H1 (cell line): ENCODE data around the gene OR10H1. TPM values are rescaled to one million over a fixed set of nuclear protein-coding genes. Genes with fewer than 3 reads are reported as not detected.

Experiments
- CTCF ChIA-PET: fragments of 300-600 bp; sonication (Branson Sonifier 250); formaldehyde crosslinking; loops from one replicate; lab custom pipeline; 2021; ENCODE audit not compliant: partially characterized antibody; lab: Charles Lee
- POLR2A ChIA-PET: fragments of 300-600 bp; sonication (Branson Sonifier 250); formaldehyde crosslinking; loops from one replicate; lab custom pipeline; 2021; ENCODE audit warnings: inconsistent platforms; ENCODE audit not compliant: partially characterized antibody; lab: Charles Lee
- DNase-seq, 2 experiments: peaks; one replicate each; pipeline versions ENCODE4 v3.0.0 to v3.0.0-alpha.2; 2010 to 2022; ENCODE audit warnings: low spot score in 2 of 2, low read depth in 1 of 2, mixed read lengths in 1 of 2
- FAIRE-seq: peaks from 2 replicates; lab custom pipeline; 2011; peaks lifted over from hg19 to GRCh38; lab: Jason Lieb, UNC
- H2AFZ ChIP-seq: 2 replicates; pipeline ENCODE4 v1.8.1; 2012; ENCODE audit warnings: low read length, inconsistent platforms
- H2AK5ac ChIP-seq: 2 replicates; pipeline ENCODE4 v1.6.1; 2013; ENCODE audit warnings: low read depth, low read length
- H2BK120ac ChIP-seq: replicated peaks from 2 replicates; pipeline ENCODE3; 2013; ENCODE audit warnings: low read depth, low read length, inconsistent platforms
- H2BK12ac ChIP-seq: 2 replicates; pipeline ENCODE4 v1.6.1; 2013; ENCODE audit warnings: low read depth, low read length
- H2BK15ac ChIP-seq: 2 replicates; pipeline ENCODE4 v1.6.1; 2013; ENCODE audit warnings: low read length
- H2BK20ac ChIP-seq: 2 replicates; pipeline ENCODE4 v1.6.1; 2013; ENCODE audit warnings: low read length
- H2BK5ac ChIP-seq: 2 replicates; pipeline ENCODE4 v1.6.1; 2013; ENCODE audit warnings: low read depth, low read length
- H3K14ac ChIP-seq: 2 replicates; pipeline ENCODE4 v1.6.1; 2013; ENCODE audit warnings: inconsistent platforms; ENCODE audit not compliant: insufficient read length
- H3K18ac ChIP-seq: 2 replicates; pipeline ENCODE4 v1.6.1; 2013; ENCODE audit warnings: low read length; ENCODE audit errors: extremely low read depth
- H3K23ac ChIP-seq: 2 replicates; pipeline ENCODE4 v1.6.1; 2013; ENCODE audit warnings: inconsistent platforms; ENCODE audit not compliant: insufficient read length
- H3K23me2 ChIP-seq: 2 replicates; pipeline ENCODE4 v1.6.1; 2013; ENCODE audit warnings: low read depth, low read length
- H3K27ac ChIP-seq: 2 replicates; pipeline ENCODE4 v1.6.1; 2011; ENCODE audit warnings: low read depth, low read length, inconsistent platforms
- H3K27me3 ChIP-seq, 4 experiments: replicated peaks in 1 of 4; 1 replicate in 1 of 4; 2 replicates in 3 of 4; pipeline versions ENCODE4 v1.6.1 to v1.8.1; 2011 to 2013; ENCODE audit warnings: low read length in 3 of 4, mild to moderate bottlenecking in 3 of 4, inconsistent platforms in 2 of 4, mixed read lengths in 2 of 4, moderate library complexity in 1 of 4; ENCODE audit not compliant: control insufficient read depth in 3 of 4, insufficient read depth in 3 of 4; ENCODE audit errors: extremely low read depth in 1 of 4
- H3K36me3 ChIP-seq, 4 experiments: 2 replicates each; pipeline versions ENCODE4 v1.6.1 to v1.8.1; 2011 to 2013; ENCODE audit warnings: mild to moderate bottlenecking in 4 of 4, low read length in 3 of 4, moderate library complexity in 2 of 4, control low read depth in 1 of 4, inconsistent platforms in 1 of 4; ENCODE audit not compliant: insufficient read depth in 4 of 4, control insufficient read depth in 2 of 4
- H3K4ac ChIP-seq: replicated peaks from 2 replicates; pipeline ENCODE3; 2013; ENCODE audit warnings: low read length, low read depth, mixed read lengths, inconsistent platforms; ENCODE audit not compliant: insufficient read length
- H3K4me1 ChIP-seq, 4 experiments: replicated peaks in 1 of 4; 1 replicate in 1 of 4; 2 replicates in 3 of 4; pipeline versions ENCODE4 v1.6.1 to v1.8.1; 2011 to 2013; ENCODE audit warnings: low read length in 3 of 4, inconsistent platforms in 2 of 4, mixed read lengths in 1 of 4; ENCODE audit not compliant: insufficient read depth in 4 of 4, control insufficient read depth in 3 of 4
- H3K4me2 ChIP-seq, 2 experiments: 2 replicates each; pipeline versions ENCODE4 v1.6.1 to v1.8.1; 2011 to 2013; ENCODE audit warnings: low read depth in 2 of 2, low read length in 2 of 2, control low read depth in 1 of 2, inconsistent platforms in 1 of 2, mild to moderate bottlenecking in 1 of 2; ENCODE audit not compliant: insufficient read depth in 1 of 2
- H3K4me3 ChIP-seq, 4 experiments: fragments of 200-600, 300-600 bp in 1 of 4; sonication (generic), shearing (Covaris generic), sonication (Bioruptor Twin) in 1 of 4; 2 replicates each; pipeline versions ENCODE4 v1.5.1 to v1.8.1; 2011 to 2016; ENCODE audit warnings: low read length in 4 of 4, low read depth in 3 of 4, control low read depth in 2 of 4, inconsistent platforms in 2 of 4, mild to moderate bottlenecking in 2 of 4, mixed read lengths in 1 of 4, moderate library complexity in 1 of 4; ENCODE audit not compliant: insufficient read depth in 2 of 4; ENCODE audit errors: extremely low read depth in 1 of 4
- H3K56ac ChIP-seq: replicated peaks from 2 replicates; pipeline ENCODE3; 2013; ENCODE audit warnings: low read depth, mild to moderate bottlenecking, mixed read lengths, low read length, inconsistent platforms; ENCODE audit not compliant: insufficient read length
- H3K79me1 ChIP-seq: 2 replicates; pipeline ENCODE4 v1.6.1; 2013; ENCODE audit warnings: low read depth, low read length, control low read depth
- H3K79me2 ChIP-seq, 2 experiments: 2 replicates each; pipeline versions ENCODE4 v1.6.1 to v1.8.1; 2012 to 2013; ENCODE audit warnings: low read length in 2 of 2, mild to moderate bottlenecking in 2 of 2, inconsistent platforms in 1 of 2; ENCODE audit not compliant: insufficient read depth in 2 of 2, control insufficient read depth in 1 of 2
- H3K9ac ChIP-seq, 4 experiments: replicated peaks in 1 of 4; 1 replicate in 1 of 4; 2 replicates in 3 of 4; pipeline versions ENCODE4 v1.6.1 to v1.8.1; 2011 to 2013; ENCODE audit warnings: low read depth in 3 of 4, low read length in 3 of 4, control low read depth in 2 of 4, mild to moderate bottlenecking in 2 of 4, moderate library complexity in 2 of 4, inconsistent platforms in 1 of 4; ENCODE audit errors: extremely low read depth in 1 of 4
- H3K9me3 ChIP-seq, 2 experiments: 2 replicates each; pipeline versions ENCODE4 v1.6.1 to v1.8.1; 2012 to 2013; ENCODE audit warnings: mild to moderate bottlenecking in 2 of 2, moderate library complexity in 2 of 2, control low read depth in 1 of 2, inconsistent platforms in 1 of 2, low read depth in 1 of 2, low read length in 1 of 2, mixed read lengths in 1 of 2; ENCODE audit not compliant: insufficient read depth in 2 of 2
- H4K20me1 ChIP-seq, 2 experiments: replicated peaks in 1 of 2; 2 replicates each; pipeline versions ENCODE3 to v1.8.1; 2011 to 2013; ENCODE audit warnings: inconsistent platforms in 2 of 2, low read length in 2 of 2, mild to moderate bottlenecking in 1 of 2; ENCODE audit not compliant: insufficient read depth in 2 of 2, control insufficient read depth in 1 of 2
- H4K5ac ChIP-seq: 2 replicates; pipeline ENCODE4 v1.6.1; 2013; ENCODE audit warnings: low read length, low read depth, mixed read lengths, inconsistent platforms; ENCODE audit not compliant: insufficient read length
- H4K8ac ChIP-seq: 2 replicates; pipeline ENCODE4 v1.8.0; 2013; ENCODE audit warnings: mild to moderate bottlenecking, moderate library complexity, low read length, inconsistent platforms; ENCODE audit not compliant: insufficient read depth; ENCODE audit errors: extremely low read depth
- H4K91ac ChIP-seq: replicated peaks from 2 replicates; pipeline ENCODE3; 2013; ENCODE audit warnings: low read length, mixed read lengths, inconsistent platforms; ENCODE audit not compliant: insufficient read length
- ATF2 ChIP-seq: IDR thresholded peaks from 2 replicates; pipeline ENCODE4 v1.6.1; 2012; ENCODE audit warnings: low read length, inconsistent platforms
- CBX8 ChIP-seq: fragments of 300-800, 300-1000 bp; sonication (generic); IDR thresholded peaks from 2 replicates; pipeline ENCODE4 v1.7.1; 2016; ENCODE audit warnings: low read depth, low read length, borderline replicate concordance
- CREB1 ChIP-seq: IDR thresholded peaks from 2 replicates; pipeline ENCODE4 v1.6.1; 2012; ENCODE audit warnings: inconsistent platforms
- MAFK ChIP-seq: IDR thresholded peaks from 2 replicates; pipeline ENCODE4 v1.6.1; 2012; ENCODE audit warnings: low read depth, mild to moderate bottlenecking, improper control_type of control experiment, low read length
- NRF1 ChIP-seq: IDR thresholded peaks from 2 replicates; pipeline ENCODE4 v1.6.1; 2011; ENCODE audit warnings: mild to moderate bottlenecking, low read depth, low read length, improper control_type of control experiment
- POU5F1 ChIP-seq: IDR thresholded peaks from 2 replicates; pipeline ENCODE4 v1.6.1; 2011; ENCODE audit warnings: low read depth, mild to moderate bottlenecking, low read length, moderate library complexity
- RFX5 ChIP-seq: IDR thresholded peaks from 2 replicates; pipeline ENCODE4 v1.6.1; 2011; ENCODE audit warnings: low read depth, low read length, improper control_type of control experiment, borderline replicate concordance
- SIRT6 ChIP-seq: IDR thresholded peaks from one replicate; pipeline ENCODE4 v1.7.1; 2012; ENCODE audit warnings: low read length, inconsistent platforms
- SIX5 ChIP-seq: IDR thresholded peaks from 2 replicates; pipeline ENCODE4 v1.6.1; 2011; ENCODE audit warnings: mild to moderate bottlenecking, low read depth, low read length
- SP4 ChIP-seq: IDR thresholded peaks from 2 replicates; pipeline ENCODE4 v1.6.1; 2012; ENCODE audit warnings: low read length, inconsistent platforms
- ZNF274 ChIP-seq: IDR thresholded peaks from 2 replicates; pipeline ENCODE4 v1.7.0; 2012; ENCODE audit warnings: low read length, borderline replicate concordance; ENCODE audit errors: extremely low read depth
- WGBS, 2 experiments: shearing (Covaris generic) in 1 of 2; methylation state at CpG; one replicate each; pipeline versions ENCODE4 v1.1.6 to v1.1.7; 2013 to 2015; ENCODE audit warnings: low lambda C conversion rate in 2 of 2, mixed read lengths in 2 of 2, inconsistent platforms in 1 of 2, low coverage in 1 of 2, missing lambda C conversion rate in 1 of 2; ENCODE audit not compliant: insufficient replicate concordance in 2 of 2, insufficient coverage in 1 of 2, insufficient read length in 1 of 2; ENCODE audit errors: extremely low coverage in 1 of 2, missing lambda C conversion rate in 1 of 2; 5-methylcytosine and 5-hydroxymethylcytosine counted together
- polyA plus RNA-seq, 7 experiments: library from polyadenylated mRNA; depleted of rRNA in 3 of 7; stranded (reverse) in 5 of 7; unstranded in 2 of 7; fragments of >200 nt in 5 of 7; fragments of 200-250 nt in 2 of 7; gene quantifications; 1 replicate in 5 of 7; 2 replicates in 1 of 7; 4 replicates in 1 of 7; pipeline versions ENCODE4 v1.2.1 to v1.2.3, GENCODE V29; 2011 to 2013; ENCODE audit warnings: missing spikeins in 2 of 7, mixed read lengths in 2 of 7
- total RNA-seq: library from RNA; stranded (reverse); fragmentation: NEBNext Ultra II Directional; extraction: Animal tissue kit (Norgen Biotek cat#: 25700); gene quantifications from 2 replicates; pipeline ENCODE4 v1.2.1, GENCODE V29; 2021

OR10H1 gene
- total and polyA plus RNA-seq, 2 of the 8 experiments (the other 6 are each of a cell fraction or from before 2014, with no cell fraction given): not detected

- no peak overlapping the region for H4K5ac ChIP-seq
- no peaks in the 10 kb centered on the region for H3K23me2 ChIP-seq
- H3K18ac ChIP-seq: no peak overlapping the region
- no peaks in the 10 kb centered on the region for H3K79me2 ChIP-seq
- DNase-seq (no peak), FAIRE-seq (no peak)
- H2BK20ac ChIP-seq: no peak overlapping the region
- no peak overlapping the region for H3K4me2 ChIP-seq
- H2BK15ac ChIP-seq: no peak overlapping the region
- H2AK5ac ChIP-seq: no peak overlapping the region
- no peak overlapping the region for H3K27ac ChIP-seq
- TF ChIP-seq POU5F1 (no peak), MAFK (no peak), SIX5 (no peak), SIRT6 (no peak), RFX5 (no peak), ATF2 (no peak), SP4 (no peak), ZNF274 (no peak), NRF1 (no peak), CREB1 (no peak), CBX8 (no peak)
- H3K36me3 ChIP-seq: no peaks in the 10 kb centered on the region
- no peak overlapping the region for H3K14ac ChIP-seq
- H4K8ac ChIP-seq: no peak overlapping the region
- H2BK5ac ChIP-seq: no peak overlapping the region
- H3K9me3 ChIP-seq: peaks cover 39 to 91% of the 10 kb centered on the region in 2 experiments
- no peak overlapping the region for H2BK12ac ChIP-seq
- H3K56ac ChIP-seq: no peak overlapping the region
- no peak overlapping the region for H2BK120ac ChIP-seq
- H3K4ac ChIP-seq: no peak overlapping the region
- H3K9ac ChIP-seq: no peak overlapping the region
- H4K91ac ChIP-seq: no peak overlapping the region
- no peaks in the 10 kb centered on the region for H3K79me1 ChIP-seq
- no peak overlapping the region for H2AFZ ChIP-seq
- POLR2A ChIA-PET: no interaction called here
- no peaks in the 10 kb centered on the region for H4K20me1 ChIP-seq
- no peaks in the 10 kb centered on the region for H3K27me3 ChIP-seq
- H3K4me3 ChIP-seq: no peak overlapping the region
- WGBS, 2 experiments: 76% methylated on average over 6 of the region's 6 CpGs; no CpG with 5 or more reads in 1 of the 2 experiments
- H3K4me1 ChIP-seq: no peaks in the 10 kb centered on the region
- CTCF ChIA-PET: interaction anchor here (0.6 kb wide), 1 partner anchor 1070 kb away, joined by 3 read pairs; no protein-coding TSS in a partner anchor
- H3K23ac ChIP-seq: no peak overlapping the region
These were observed 45.1 kb upstream of the OR10H1 start for GRCh38 chr19:15860522-15860921.
